Ovary (tissue), 9 donors: ENCODE measurements around the gene CAPN14. TPM values are rescaled to one million over a fixed set of nuclear protein-coding genes. Genes with fewer than 3 reads are reported as not detected.
A peak's percentile ranks its signal among the peaks of the same experiment; 100 is the strongest.

Source experiments
- DNase-seq, 5 donors: peaks; one replicate each; pipeline ENCODE4 v3.0.0-alpha.2; 2019 to 2020
- H3K27ac ChIP-seq, 2 donors: fragments of 200-600 bp; one replicate each; pipeline versions ENCODE4 v1.5.1 to v1.8.0; 2019 to 2022
- H3K27me3 ChIP-seq: fragments of 200-600 bp; one replicate; pipeline ENCODE4 v1.8.0; 2022
- H3K36me3 ChIP-seq: fragments of 200-600 bp; sonication (generic); one replicate; pipeline ENCODE4 v1.5.1; 2019
- H3K4me1 ChIP-seq: one replicate; pipeline ENCODE4 v1.8.1; 2013; ENCODE audit warnings: mild to moderate bottlenecking, moderate library complexity; ENCODE audit not compliant: insufficient read depth
- H3K4me3 ChIP-seq: fragments of 200-600 bp; sonication (generic); one replicate; pipeline ENCODE4 v1.5.1; 2017
- H3K9me3 ChIP-seq, 2 donors: fragments of 200-600 bp in 1 of 2; sonication (generic) in 1 of 2; one replicate each; pipeline versions ENCODE4 v1.5.1 to v1.8.1; 2013 to 2019; ENCODE audit warnings: mild to moderate bottlenecking in 1 of 2, moderate library complexity in 1 of 2
- CTCF ChIP-seq, 3 donors: fragments of 450-650 bp in 2 of 3; fragments of 200-600 bp in 1 of 3; IDR thresholded peaks; one replicate each; pipeline versions ENCODE4 v1.5.1 to v1.8.0; 2016 to 2022; ENCODE audit warnings: antibody characterized with exemption in 3 of 3, mild to moderate bottlenecking in 1 of 3
- EP300 ChIP-seq: sonication (generic); formaldehyde crosslinking; IDR thresholded peaks from one replicate; pipeline ENCODE4 v1.6.1; 2017; ENCODE audit warnings: antibody characterized with exemption
- POLR2A ChIP-seq: fragments of 450-650 bp; IDR thresholded peaks from one replicate; pipeline ENCODE4 v1.6.1; 2017; ENCODE audit warnings: antibody characterized with exemption, mild to moderate bottlenecking, moderate library complexity
- WGBS, 3 donors: extraction: QIAGEN DNeasy Blood & Tissue Kit in 1 of 3; methylation state at CpG; one replicate each; pipeline versions ENCODE4 v1.1.5 to v1.1.7; 2013 to 2017; 5-methylcytosine and 5-hydroxymethylcytosine counted together
- intact Hi-C, 4 donors: fragments of 100-400 bp; cut with DNase I; formaldehyde crosslinking; loops; one replicate each; pipeline versions ENCODE4 v1.11.0 to v1.15.1; 2022 to 2023
- polyA plus RNA-seq, 2 donors: library from polyadenylated mRNA; stranded (reverse); fragments of 200-250 nt in 1 of 2; fragments of 350-450 nt in 1 of 2; fragmentation: Illumina TruSeq in 1 of 2; extraction: RNeasy Lipid Tissue Mini Kit (QIAGEN cat#74804) in 1 of 2; gene quantifications; one replicate each; pipeline ENCODE4 v1.2.3, GENCODE V29; 2013 to 2014
- total RNA-seq, 7 donors: library from RNA; depleted of rRNA in 2 of 7; stranded (reverse); fragments of >200 nt in 2 of 7; fragmentation: NEBNext Ultra II Directional in 3 of 7; extraction: Animal tissue kit (Norgen Biotek cat#: 25700) in 3 of 7; gene quantifications; one replicate each; pipeline versions ENCODE4 v1.1.0 to v1.2.4, GENCODE V29; 2016 to 2023
- donor health status: DM: no; HTN: no; CAD: no; lungs with moderate emphysema.
- donor health status: DM: no; HTN: no; CAD: no.
- donor health status: Bipolar disorder and iron deficiency.
- donor health status: DM: yes; HTN: yes; CAD: no.
- donor health status: DM: no; HTN: no; CAD: no.
- donor health status: DM: yes; HTN: yes; CAD: no.

Gene CAPN14
- total and polyA plus RNA-seq, 9 donors, result 0.05 to 0.23 (median 0.05) TPM; not detected in 2

- Histone ChIP-seq H3K4me3 (peak overlapping the region; percentile 69), H3K9me3 (no peaks in the 10 kb centered on the region), H3K4me1 (peaks cover 2% of the 10 kb centered on the region), H3K36me3 (no peaks in the 10 kb centered on the region), H3K27ac (no peak overlapping the region), H3K27me3 (no peaks in the 10 kb centered on the region)
- whole genome bisulfite sequencing, 3 donors, result 48 to 51% (median 49%) methylated on average over 16 to 17 of the region's 17 CpGs
- DNase-seq, result no peak
- intact Hi-C loops, result loop anchor here in 1 of 4 donors (5.0 to 10.0 kb wide), 2 partner anchors 100 to 1958 kb away; no protein-coding TSS in a partner anchor
- TF ChIP-seq EP300 (no peak), POLR2A (no peak), CTCF (IDR thresholded peaks at IDR 0.05) (no peak)
Measured at GRCh38 chr2:31234683-31235503, 17.6 kb upstream of the CAPN14 start.

DNA sequence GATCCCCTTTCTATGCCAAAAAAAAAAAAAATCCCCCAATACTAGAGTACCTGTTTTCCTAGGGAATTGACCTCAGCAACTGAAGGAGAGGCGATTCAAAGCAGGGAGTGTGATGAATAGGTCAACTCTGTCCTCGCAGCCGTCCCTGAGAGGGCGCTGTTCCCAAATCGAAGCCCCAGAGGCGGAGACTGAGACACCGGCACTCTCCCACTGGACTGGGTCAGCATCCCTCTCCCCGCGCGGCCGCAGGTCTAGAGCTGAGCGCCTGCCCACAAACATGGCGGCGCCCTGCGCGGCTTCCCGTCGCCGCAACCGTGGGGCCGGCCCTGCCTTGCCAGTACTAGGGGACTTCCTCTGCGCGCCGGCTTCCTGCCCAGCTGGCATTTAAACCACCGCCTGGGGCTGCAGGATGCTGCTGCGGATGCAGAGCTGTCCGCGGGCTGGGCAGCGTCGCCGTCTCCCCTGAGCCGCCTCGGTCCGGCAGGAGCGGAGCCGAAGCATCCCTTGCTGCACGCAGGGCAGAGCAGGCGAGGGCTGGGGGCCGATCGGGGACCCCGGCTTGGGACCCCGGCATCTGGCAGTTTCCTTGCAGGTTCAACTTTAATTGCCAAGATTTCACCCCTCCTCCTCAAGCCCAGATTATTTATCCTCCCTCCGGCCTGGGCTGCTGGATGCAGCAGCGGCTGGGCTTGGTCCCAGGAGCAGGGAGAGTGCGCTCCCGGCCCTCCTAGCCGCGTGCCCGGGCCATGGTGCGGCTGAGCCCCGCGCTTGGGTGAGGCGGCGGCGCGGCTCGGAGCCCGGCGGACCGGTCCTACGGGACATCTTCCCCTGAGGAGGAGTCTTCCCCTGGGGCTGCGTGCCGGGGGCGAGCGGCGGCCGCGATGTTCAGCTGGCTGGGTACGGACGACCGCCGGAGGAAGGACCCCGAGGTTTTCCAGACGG is 16.7 kb upstream of the CAPN14 start, which contains the start of gene EHD3:
Gene EHD3 (plus strand): TSS at position 412 of the 942 bp plus-strand sequence. CDS start 470 bp downstream, at position 882.
- 0 to 1% (median 1%) methylated on average over 51 to 74 of the region's 74 CpGs for WGBS, 3 donors
- intact Hi-C loops, result loop anchor here in 1 of 4 donors (10.0 kb wide), 1 partner anchor 101 kb away; no protein-coding TSS in a partner anchor

DNA sequence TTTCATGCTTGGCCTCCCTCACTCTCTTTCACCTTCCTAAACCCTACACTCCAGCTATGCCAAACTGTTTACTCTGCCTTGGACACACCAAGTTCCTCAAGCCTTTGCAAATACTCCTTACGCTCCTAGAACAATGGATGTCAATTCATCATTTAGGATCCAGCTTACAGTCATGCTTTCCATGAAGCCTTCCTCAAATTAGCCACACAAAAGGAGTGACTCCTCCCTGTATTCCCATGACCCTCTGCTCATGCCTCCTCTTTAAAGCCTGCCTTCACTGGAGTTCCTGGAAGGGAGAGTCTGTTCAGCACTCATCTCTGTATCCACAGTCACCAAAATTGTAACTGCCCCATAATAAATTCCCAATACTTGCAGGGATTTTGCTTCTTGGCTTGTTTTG is 15.9 kb upstream of the CAPN14 start:
- no peak for DNase-seq
- TF ChIP-seq EP300 (no peak), CTCF (IDR thresholded peaks at IDR 0.05) (no peak), POLR2A (no peak)
- H3K36me3 ChIP-seq, result no peaks in the 10 kb centered on the region
- H3K4me1 ChIP-seq, result peaks cover 2% of the 10 kb centered on the region
- WGBS, 3 donors, result 91 to 96% (median 96%) methylated on average over 1 of the region's 1 CpG
- H3K9me3 ChIP-seq, result no peaks in the 10 kb centered on the region
- intact Hi-C loops, result loop anchor here in 1 of 4 donors (10.0 kb wide), 1 partner anchor 102 kb away; no protein-coding TSS in a partner anchor
- H3K27ac ChIP-seq, result no peak overlapping the region
- no peaks in the 10 kb centered on the region for H3K27me3 ChIP-seq
- no peak overlapping the region for H3K4me3 ChIP-seq

More for the DNA sequence above, 16.7 kb upstream of the CAPN14 start, which contains the start of gene EHD3:
- H3K27ac ChIP-seq, result no peak within 1 kb of the TSS
- no peaks in the 10 kb centered on the region for H3K27me3 ChIP-seq
- DNase-seq, result peak; percentile 72 to 89 (median 85)
- H3K4me1 ChIP-seq, result peaks cover 2% of the 10 kb centered on the region
- TF ChIP-seq CTCF (IDR thresholded peaks at IDR 0.05) (peak in 2 of 3 donors; percentile 28 to 58), EP300 (no peak), POLR2A (no peak)
- no peaks in the 10 kb centered on the region for H3K9me3 ChIP-seq
- no peaks in the 10 kb centered on the region for H3K36me3 ChIP-seq
- H3K4me3 ChIP-seq, result peak within 1 kb of the TSS; percentile 69

GRCh38 chr2:31232586-31232985 is 15.3 kb upstream of the CAPN14 start:
- no peaks in the 10 kb centered on the region for H3K27me3 ChIP-seq
- no peaks in the 10 kb centered on the region for H3K9me3 ChIP-seq
- 62 to 73% (median 68%) methylated on average over 4 of the region's 4 CpGs for WGBS, 3 donors
- peaks cover 2% of the 10 kb centered on the region for H3K4me1 ChIP-seq
- intact Hi-C loops, result loop anchor here in 1 of 4 donors (10.0 kb wide), 1 partner anchor 102 kb away; no protein-coding TSS in a partner anchor
- no peaks in the 10 kb centered on the region for H3K36me3 ChIP-seq
- TF ChIP-seq CTCF (IDR thresholded peaks at IDR 0.05) (no peak), POLR2A (no peak), EP300 (no peak)
- no peak overlapping the region for H3K4me3 ChIP-seq
- DNase-seq, result no peak
- H3K27ac ChIP-seq, result no peak overlapping the region
